HL-60 (cell line): Measurements from ENCODE around the gene IQCE.

Experiments used
- DNase-seq, 2 experiments: peaks; one replicate each; pipeline ENCODE4 v3.0.0-alpha.2; 2010 to 2020; ENCODE audit warnings: low read depth in 1 of 2, low spot score in 1 of 2
- H3K27ac ChIP-seq: fragments of 250-450 bp; sonication (Bioruptor Pico); replicated peaks from 2 replicates; pipeline ENCODE4 v1.5.1; 2020; ENCODE audit warnings: mild to moderate bottlenecking, moderate library complexity
- H3K27me3 ChIP-seq: fragments of 250-450 bp; sonication (Bioruptor Pico); 2 replicates; pipeline ENCODE4 v1.5.1; 2021; ENCODE audit warnings: mild to moderate bottlenecking, moderate library complexity; ENCODE audit not compliant: insufficient read depth, poor library complexity, severe bottlenecking
- H3K4me3 ChIP-seq: replicated peaks from 2 replicates; pipeline ENCODE4 v1.5.1; 2011; ENCODE audit warnings: mild to moderate bottlenecking, control low read depth, low read length; ENCODE audit not compliant: insufficient read depth
- GABPA ChIP-seq: IDR thresholded peaks from 2 replicates; pipeline ENCODE4 v1.6.1; 2012; ENCODE audit warnings: low read depth
- POLR2AphosphoS5 ChIP-seq: IDR thresholded peaks from 2 replicates; pipeline ENCODE4 v1.6.1; 2012; ENCODE audit warnings: low read depth
- SPI1 ChIP-seq: IDR thresholded peaks from 2 replicates; pipeline ENCODE4 v1.6.1; 2012; ENCODE audit warnings: low read depth, mild to moderate bottlenecking, borderline replicate concordance
- TF ChIP-seq, protein P1 (sequence below): IDR thresholded peaks from one replicate; pipeline ENCODE4 v1.5.1; 2011; ENCODE audit warnings: low read length, control low read depth, inconsistent platforms; ENCODE audit not compliant: insufficient read depth
- TF ChIP-seq, protein P2 (sequence below): IDR thresholded peaks from 2 replicates; pipeline ENCODE4 v1.6.1; 2012; ENCODE audit warnings: low read depth; ENCODE audit not compliant: insufficient replicate concordance

The IQCE gene

DNA sequence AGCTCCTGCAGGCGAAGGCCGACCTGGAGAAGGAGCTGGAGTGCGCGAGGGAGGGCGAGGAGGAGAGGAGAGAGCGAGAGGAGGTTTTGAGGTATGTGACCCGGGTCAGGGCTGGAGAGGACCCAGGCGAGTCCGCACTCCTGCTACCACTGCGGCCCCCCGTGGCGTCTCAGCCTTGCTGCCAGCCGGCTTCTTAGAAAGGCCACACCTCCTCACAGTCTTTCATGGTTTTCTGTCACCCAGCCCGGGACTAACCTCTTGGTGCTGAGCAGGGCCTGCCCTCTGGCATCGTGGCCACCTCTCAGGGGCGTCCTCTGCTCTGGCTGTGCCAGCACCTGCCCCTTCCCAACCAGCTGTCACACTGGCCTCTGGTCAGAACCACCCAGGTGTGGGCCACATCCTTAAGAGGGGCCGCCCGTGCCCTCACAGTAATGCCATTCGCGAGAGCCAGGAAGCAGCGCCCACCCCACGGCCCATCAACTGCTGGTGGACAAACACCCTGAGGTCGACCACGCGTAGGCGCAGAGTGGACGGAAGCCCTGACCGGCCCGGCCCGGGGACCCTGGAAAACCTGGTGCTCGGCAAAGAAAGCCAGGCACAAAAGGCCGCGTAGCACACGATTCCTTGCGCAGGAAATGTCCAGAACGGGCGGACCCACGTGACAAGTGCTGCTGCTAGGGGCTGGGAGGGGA is 34.4 kb downstream of the IQCE start:
- no peak for TF ChIP-seq POLR2AphosphoS5
- TF ChIP-seq GABPA, result no peak
- H3K4me3 ChIP-seq, result no peak overlapping the region
- DNase-seq, result no peak
- H3K27me3 ChIP-seq, result no peaks in the 10 kb centered on the region
- no peak overlapping the region for H3K27ac ChIP-seq

DNA sequence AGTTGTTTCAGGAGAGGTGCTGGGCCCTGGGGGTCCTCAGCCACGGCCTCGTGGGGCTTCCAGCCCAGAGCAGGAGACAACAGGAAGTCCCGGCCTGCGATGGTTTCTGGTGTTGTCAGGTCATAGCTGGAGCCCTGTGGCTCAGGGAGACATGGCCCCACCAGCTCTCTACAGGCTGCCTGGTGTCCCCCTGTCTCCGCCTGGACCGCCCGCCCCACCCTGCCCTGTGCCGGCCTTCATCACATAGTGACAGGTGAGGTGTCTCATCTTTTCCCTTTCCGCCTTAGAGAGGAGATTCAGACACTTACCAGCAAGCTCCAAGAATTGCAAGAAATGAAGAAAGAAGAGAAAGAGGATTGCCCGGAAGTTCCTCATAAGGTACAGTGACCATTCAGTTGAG is 35.8 kb downstream of the IQCE start:
- TF ChIP-seq, protein P1, sequence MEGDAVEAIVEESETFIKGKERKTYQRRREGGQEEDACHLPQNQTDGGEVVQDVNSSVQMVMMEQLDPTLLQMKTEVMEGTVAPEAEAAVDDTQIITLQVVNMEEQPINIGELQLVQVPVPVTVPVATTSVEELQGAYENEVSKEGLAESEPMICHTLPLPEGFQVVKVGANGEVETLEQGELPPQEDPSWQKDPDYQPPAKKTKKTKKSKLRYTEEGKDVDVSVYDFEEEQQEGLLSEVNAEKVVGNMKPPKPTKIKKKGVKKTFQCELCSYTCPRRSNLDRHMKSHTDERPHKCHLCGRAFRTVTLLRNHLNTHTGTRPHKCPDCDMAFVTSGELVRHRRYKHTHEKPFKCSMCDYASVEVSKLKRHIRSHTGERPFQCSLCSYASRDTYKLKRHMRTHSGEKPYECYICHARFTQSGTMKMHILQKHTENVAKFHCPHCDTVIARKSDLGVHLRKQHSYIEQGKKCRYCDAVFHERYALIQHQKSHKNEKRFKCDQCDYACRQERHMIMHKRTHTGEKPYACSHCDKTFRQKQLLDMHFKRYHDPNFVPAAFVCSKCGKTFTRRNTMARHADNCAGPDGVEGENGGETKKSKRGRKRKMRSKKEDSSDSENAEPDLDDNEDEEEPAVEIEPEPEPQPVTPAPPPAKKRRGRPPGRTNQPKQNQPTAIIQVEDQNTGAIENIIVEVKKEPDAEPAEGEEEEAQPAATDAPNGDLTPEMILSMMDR, result no peak
- TF ChIP-seq POLR2AphosphoS5, result no peak
- TF ChIP-seq, protein P2, sequence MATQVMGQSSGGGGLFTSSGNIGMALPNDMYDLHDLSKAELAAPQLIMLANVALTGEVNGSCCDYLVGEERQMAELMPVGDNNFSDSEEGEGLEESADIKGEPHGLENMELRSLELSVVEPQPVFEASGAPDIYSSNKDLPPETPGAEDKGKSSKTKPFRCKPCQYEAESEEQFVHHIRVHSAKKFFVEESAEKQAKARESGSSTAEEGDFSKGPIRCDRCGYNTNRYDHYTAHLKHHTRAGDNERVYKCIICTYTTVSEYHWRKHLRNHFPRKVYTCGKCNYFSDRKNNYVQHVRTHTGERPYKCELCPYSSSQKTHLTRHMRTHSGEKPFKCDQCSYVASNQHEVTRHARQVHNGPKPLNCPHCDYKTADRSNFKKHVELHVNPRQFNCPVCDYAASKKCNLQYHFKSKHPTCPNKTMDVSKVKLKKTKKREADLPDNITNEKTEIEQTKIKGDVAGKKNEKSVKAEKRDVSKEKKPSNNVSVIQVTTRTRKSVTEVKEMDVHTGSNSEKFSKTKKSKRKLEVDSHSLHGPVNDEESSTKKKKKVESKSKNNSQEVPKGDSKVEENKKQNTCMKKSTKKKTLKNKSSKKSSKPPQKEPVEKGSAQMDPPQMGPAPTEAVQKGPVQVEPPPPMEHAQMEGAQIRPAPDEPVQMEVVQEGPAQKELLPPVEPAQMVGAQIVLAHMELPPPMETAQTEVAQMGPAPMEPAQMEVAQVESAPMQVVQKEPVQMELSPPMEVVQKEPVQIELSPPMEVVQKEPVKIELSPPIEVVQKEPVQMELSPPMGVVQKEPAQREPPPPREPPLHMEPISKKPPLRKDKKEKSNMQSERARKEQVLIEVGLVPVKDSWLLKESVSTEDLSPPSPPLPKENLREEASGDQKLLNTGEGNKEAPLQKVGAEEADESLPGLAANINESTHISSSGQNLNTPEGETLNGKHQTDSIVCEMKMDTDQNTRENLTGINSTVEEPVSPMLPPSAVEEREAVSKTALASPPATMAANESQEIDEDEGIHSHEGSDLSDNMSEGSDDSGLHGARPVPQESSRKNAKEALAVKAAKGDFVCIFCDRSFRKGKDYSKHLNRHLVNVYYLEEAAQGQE, result no peak
- TF ChIP-seq SPI1, result no peak
- no peak for TF ChIP-seq GABPA
- Histone ChIP-seq H3K27me3 (no peaks in the 10 kb centered on the region), H3K4me3 (no peak overlapping the region), H3K27ac (no peak overlapping the region)
- no peak for DNase-seq

DNA sequence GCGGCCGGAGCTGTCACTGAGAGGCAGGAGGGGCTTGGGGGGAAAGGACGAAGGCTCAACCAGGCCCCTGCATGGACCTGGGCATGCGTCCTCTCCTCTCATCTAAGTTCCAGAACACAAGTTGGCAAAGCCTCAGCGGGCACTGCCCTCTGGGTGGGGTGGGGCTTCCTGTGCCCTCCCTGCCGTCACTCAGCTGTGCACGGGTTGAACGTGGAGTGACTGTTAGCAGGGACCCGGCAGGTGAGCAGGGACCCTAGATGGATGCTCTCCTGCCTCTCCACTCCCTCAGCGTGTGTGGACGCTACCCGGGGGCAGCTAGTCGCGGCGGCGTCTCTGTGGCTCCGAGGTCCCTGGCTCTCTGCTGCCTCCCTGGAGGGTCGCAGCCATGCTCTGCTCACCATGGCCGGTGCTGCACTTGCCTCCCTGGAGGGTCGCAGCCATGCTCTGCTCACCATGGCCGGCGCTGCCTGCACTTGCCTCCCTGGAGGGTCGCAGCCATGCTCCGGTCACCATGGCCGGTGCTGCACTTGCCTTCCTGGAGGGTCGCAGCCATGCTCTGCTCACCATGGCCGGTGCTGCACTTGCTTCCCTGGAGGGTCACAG is 36.6 kb downstream of the IQCE start:
- Histone ChIP-seq H3K27ac (no peak overlapping the region), H3K27me3 (no peaks in the 10 kb centered on the region), H3K4me3 (no peak overlapping the region)
- DNase-seq, result no peak
- TF ChIP-seq, protein P2, result no peak
- TF ChIP-seq, protein P1, result no peak

DNA sequence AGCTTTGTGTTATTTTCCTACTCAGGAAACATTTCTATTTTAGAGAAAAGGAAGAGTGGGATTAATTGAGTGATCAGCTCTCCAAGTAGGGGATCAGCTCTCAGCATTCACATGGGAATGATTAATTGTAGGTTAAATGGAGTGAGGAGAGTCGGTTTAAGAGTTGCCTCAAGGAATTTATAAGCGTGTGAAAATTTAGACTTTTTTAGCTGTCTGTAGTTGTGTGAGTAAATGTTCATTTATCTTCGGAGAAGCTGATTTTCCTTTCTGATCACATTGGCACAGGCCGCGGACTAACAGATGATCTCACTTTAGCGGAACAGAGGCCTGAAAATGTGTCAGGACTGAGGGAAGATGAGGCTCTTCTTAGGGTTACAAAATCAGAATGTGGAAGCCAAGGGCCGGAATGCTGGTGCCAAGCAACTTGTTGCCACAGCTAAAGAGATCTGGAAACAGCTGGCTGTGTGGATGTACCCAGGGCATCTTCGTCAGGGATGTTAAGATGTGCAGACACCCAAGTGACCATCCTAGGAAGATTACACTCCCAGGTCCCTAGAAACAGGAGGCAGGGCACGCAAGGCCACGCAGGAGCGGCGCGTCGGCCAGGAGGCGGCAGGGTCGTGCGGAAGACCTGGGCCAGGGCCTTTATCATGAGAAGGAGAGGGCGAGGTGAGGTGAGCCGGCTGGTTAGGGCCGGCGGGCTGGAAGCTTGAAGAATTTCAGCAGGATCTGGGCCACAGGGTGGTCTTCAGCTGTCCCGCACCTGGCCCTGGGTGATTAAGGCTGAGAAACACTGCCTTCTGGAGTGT is 37.9 kb downstream of the IQCE start:
- H3K27ac ChIP-seq, result no peak overlapping the region
- no peak for DNase-seq
- H3K27me3 ChIP-seq, result no peaks in the 10 kb centered on the region
- H3K4me3 ChIP-seq, result no peak overlapping the region
- no peak for TF ChIP-seq POLR2AphosphoS5
- TF ChIP-seq, protein P1, result no peak
- no peak for TF ChIP-seq GABPA
- TF ChIP-seq, protein P2, result no peak
- TF ChIP-seq SPI1, result no peak
